Neural cell (in vitro differentiated cells): ENCODE results near the gene LUC7L.
"Not testable (repeated sequence)": the region's sequence is repeated elsewhere in the genome, so short reads cannot be mapped to it uniquely, and the experiment has no call there.

Experiments
- CTCF ChIP-seq: fragments of 450-650 bp; IDR thresholded peaks from 2 replicates; pipeline ENCODE4 v1.5.1; 2014; ENCODE audit warnings: antibody characterized with exemption, mild to moderate bottlenecking, moderate library complexity; ENCODE audit not compliant: poor library complexity, severe bottlenecking
- EZH2 ChIP-seq: fragments of 200-600, 300-800 bp; shearing (Covaris generic), sonication (generic); IDR thresholded peaks from 2 replicates; pipeline ENCODE4 v1.6.1; 2014; ENCODE audit warnings: antibody characterized with exemption, low read length, borderline replicate concordance, mild to moderate bottlenecking; ENCODE audit not compliant: insufficient read depth, poor library complexity, severe bottlenecking
- POLR2AphosphoS5 ChIP-seq: IDR thresholded peaks from 2 replicates; pipeline ENCODE4 v1.6.1; 2012
- RAD21 ChIP-seq: fragments of 450-650 bp; conservative IDR thresholded peaks from 2 replicates; pipeline ENCODE4 v1.6.1; 2014; ENCODE audit warnings: antibody characterized with exemption, mild to moderate bottlenecking, moderate library complexity
- TF ChIP-seq, protein P1 (sequence below): IDR thresholded peaks from 2 replicates; pipeline ENCODE4 v1.6.1; 2012; ENCODE audit warnings: borderline replicate concordance

DNA sequence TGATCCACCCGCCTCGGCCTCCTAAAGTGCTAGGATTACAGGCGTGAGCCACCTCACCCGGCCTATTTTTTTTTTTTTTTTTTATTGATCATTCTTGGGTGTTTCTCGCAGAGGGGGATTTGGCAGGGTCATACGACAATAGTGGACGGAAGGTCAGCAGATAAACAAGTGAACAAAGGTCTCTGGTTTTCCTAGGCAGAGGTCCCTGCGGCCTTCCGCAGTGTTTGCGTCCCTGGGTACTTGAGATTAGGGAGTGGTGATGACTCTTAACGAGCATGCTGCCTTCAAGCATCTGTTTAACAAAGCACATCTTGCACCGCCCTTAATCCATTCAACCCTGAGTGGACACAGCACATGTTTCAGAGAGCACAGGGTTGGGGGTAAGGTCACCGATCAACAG, 28.8 kb upstream of the LUC7L start:
- TF ChIP-seq CTCF, EZH2, POLR2AphosphoS5, RAD21: not testable (repeated sequence)
- TF ChIP-seq, protein P1, sequence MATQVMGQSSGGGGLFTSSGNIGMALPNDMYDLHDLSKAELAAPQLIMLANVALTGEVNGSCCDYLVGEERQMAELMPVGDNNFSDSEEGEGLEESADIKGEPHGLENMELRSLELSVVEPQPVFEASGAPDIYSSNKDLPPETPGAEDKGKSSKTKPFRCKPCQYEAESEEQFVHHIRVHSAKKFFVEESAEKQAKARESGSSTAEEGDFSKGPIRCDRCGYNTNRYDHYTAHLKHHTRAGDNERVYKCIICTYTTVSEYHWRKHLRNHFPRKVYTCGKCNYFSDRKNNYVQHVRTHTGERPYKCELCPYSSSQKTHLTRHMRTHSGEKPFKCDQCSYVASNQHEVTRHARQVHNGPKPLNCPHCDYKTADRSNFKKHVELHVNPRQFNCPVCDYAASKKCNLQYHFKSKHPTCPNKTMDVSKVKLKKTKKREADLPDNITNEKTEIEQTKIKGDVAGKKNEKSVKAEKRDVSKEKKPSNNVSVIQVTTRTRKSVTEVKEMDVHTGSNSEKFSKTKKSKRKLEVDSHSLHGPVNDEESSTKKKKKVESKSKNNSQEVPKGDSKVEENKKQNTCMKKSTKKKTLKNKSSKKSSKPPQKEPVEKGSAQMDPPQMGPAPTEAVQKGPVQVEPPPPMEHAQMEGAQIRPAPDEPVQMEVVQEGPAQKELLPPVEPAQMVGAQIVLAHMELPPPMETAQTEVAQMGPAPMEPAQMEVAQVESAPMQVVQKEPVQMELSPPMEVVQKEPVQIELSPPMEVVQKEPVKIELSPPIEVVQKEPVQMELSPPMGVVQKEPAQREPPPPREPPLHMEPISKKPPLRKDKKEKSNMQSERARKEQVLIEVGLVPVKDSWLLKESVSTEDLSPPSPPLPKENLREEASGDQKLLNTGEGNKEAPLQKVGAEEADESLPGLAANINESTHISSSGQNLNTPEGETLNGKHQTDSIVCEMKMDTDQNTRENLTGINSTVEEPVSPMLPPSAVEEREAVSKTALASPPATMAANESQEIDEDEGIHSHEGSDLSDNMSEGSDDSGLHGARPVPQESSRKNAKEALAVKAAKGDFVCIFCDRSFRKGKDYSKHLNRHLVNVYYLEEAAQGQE = not testable (repeated sequence)
